Measurements from ENCODE around the gene KCNH2. TPM values are rescaled to one million over a fixed set of nuclear protein-coding genes. Genes with fewer than 3 reads are reported as not detected.

Gene KCNH2
- total RNA-seq, 1 donor from 2014 or later: 10.0 TPM

- no peak overlapping the region for H3K27ac Mint-ChIP-seq
- H3K36me3 Mint-ChIP-seq: no peaks in the 10 kb centered on the region
- no peaks in the 10 kb centered on the region for H3K9me3 Mint-ChIP-seq
- H3K4me3 Mint-ChIP-seq: no peak overlapping the region
- H3K27me3 Mint-ChIP-seq: peaks cover 8% of the 10 kb centered on the region
- H3K4me1 Mint-ChIP-seq (ENCODE audit: unreplicated experiment): peaks cover 15% of the 10 kb centered on the region
- peak; percentile 58 for DNase-seq (ENCODE audit: extremely low spot score, unreplicated experiment)
- no peak for TF ChIP-seq CTCF (conservative IDR thresholded peaks at IDR 0.05)
Measured at GRCh38 chr7:150941351-150942000, 36.6 kb downstream of the KCNH2 start.

GRCh38 chr7:150940431-150941102 is 37.6 kb downstream of the KCNH2 start:
- Mint-ChIP-seq H3K9me3 (no peaks in the 10 kb centered on the region), H3K36me3 (no peaks in the 10 kb centered on the region), H3K4me3 (no peak overlapping the region), H3K27ac (no peak overlapping the region), H3K27me3 (peaks cover 11% of the 10 kb centered on the region), H3K4me1 (ENCODE audit: unreplicated experiment) (peaks cover 10% of the 10 kb centered on the region)
- DNase-seq (ENCODE audit: extremely low spot score, unreplicated experiment): peak; percentile 39
- no peak for TF ChIP-seq CTCF (conservative IDR thresholded peaks at IDR 0.05)

DNA sequence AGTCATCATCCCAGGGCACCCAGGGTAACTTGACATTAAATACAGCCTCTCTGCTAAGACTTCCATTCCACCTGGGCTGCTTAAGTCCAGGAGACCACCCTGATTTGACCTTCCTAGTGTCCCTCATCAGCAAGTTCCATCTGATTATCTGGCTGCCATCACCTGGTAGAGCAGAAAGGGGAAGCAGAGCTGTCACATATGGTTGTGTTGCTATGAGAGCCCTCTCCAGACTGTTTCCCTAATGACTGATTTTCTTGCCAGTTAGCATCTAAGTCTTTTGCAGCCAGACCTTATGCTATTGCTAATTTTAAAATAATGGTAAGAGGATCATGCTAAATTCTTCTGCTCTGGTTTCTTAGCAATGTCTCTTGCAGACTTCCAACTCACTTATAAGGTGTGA is 38.7 kb downstream of the KCNH2 start:
- Mint-ChIP-seq H3K27ac (no peak overlapping the region), H3K9me3 (no peaks in the 10 kb centered on the region), H3K27me3 (peaks cover 11% of the 10 kb centered on the region), H3K36me3 (no peaks in the 10 kb centered on the region), H3K4me1 (ENCODE audit: unreplicated experiment) (peaks cover 5% of the 10 kb centered on the region), H3K4me3 (no peak overlapping the region)
- no peak for TF ChIP-seq CTCF (conservative IDR thresholded peaks at IDR 0.05)
- DNase-seq (ENCODE audit: extremely low spot score, unreplicated experiment): no peak

GRCh38 chr7:150939052-150939451 is 39.1 kb downstream of the KCNH2 start:
- TF ChIP-seq CTCF (conservative IDR thresholded peaks at IDR 0.05): no peak
- H3K4me1 Mint-ChIP-seq (ENCODE audit: unreplicated experiment): peaks cover 5% of the 10 kb centered on the region
- H3K4me3 Mint-ChIP-seq: no peak overlapping the region
- H3K36me3 Mint-ChIP-seq: no peaks in the 10 kb centered on the region
- no peak overlapping the region for H3K27ac Mint-ChIP-seq
- DNase-seq (ENCODE audit: extremely low spot score, unreplicated experiment): peak; percentile 50
- H3K9me3 Mint-ChIP-seq: no peaks in the 10 kb centered on the region
- peaks cover 11% of the 10 kb centered on the region for H3K27me3 Mint-ChIP-seq

- H3K9me3 Mint-ChIP-seq: no peaks in the 10 kb centered on the region
Measured at GRCh38 chr7:150938566-150938965, 39.6 kb downstream of the KCNH2 start.

More at GRCh38 chr7:150938566-150938965, 39.6 kb downstream of the KCNH2 start:
- TF ChIP-seq CTCF (conservative IDR thresholded peaks at IDR 0.05): no peak
- DNase-seq (ENCODE audit: extremely low spot score, unreplicated experiment): peak; percentile 31
- peaks cover 5% of the 10 kb centered on the region for H3K4me1 Mint-ChIP-seq (ENCODE audit: unreplicated experiment)
- peaks cover 11% of the 10 kb centered on the region for H3K27me3 Mint-ChIP-seq
- H3K36me3 Mint-ChIP-seq: no peaks in the 10 kb centered on the region
- no peak overlapping the region for H3K4me3 Mint-ChIP-seq
- H3K27ac Mint-ChIP-seq: no peak overlapping the region

Measured in type B pancreatic cell (in vitro differentiated cells).